ENCODE measurements around the gene RPL10.

DNA sequence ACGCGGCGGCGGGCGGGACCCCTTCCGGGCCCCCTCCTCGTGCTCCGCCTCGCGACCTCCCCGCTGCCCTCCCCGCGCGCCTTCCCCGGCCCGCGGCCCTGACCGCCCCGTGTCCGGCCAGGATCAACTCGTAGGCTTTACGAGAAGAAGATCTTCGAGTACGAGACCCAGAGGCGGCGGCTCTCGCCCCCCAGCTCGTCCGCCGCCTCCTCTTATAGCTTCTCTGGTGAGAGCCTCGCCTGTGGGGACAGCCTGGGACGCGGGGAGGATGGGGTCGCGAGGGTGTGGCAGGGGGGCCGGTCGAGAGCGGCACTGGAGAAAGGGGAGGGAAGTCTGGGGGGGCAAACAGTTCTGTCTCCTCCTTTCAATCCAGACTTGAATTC, 18.6 kb upstream of the RPL10 start:
- no peak for TF ChIP-seq CBFB (CRISPR knock-in tag; IDR thresholded peaks at IDR 0.05)
- TF ChIP-seq, protein P1, sequence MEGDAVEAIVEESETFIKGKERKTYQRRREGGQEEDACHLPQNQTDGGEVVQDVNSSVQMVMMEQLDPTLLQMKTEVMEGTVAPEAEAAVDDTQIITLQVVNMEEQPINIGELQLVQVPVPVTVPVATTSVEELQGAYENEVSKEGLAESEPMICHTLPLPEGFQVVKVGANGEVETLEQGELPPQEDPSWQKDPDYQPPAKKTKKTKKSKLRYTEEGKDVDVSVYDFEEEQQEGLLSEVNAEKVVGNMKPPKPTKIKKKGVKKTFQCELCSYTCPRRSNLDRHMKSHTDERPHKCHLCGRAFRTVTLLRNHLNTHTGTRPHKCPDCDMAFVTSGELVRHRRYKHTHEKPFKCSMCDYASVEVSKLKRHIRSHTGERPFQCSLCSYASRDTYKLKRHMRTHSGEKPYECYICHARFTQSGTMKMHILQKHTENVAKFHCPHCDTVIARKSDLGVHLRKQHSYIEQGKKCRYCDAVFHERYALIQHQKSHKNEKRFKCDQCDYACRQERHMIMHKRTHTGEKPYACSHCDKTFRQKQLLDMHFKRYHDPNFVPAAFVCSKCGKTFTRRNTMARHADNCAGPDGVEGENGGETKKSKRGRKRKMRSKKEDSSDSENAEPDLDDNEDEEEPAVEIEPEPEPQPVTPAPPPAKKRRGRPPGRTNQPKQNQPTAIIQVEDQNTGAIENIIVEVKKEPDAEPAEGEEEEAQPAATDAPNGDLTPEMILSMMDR (IDR thresholded peaks at IDR 0.05 in 2 of 3, conservative IDR thresholded peaks at IDR 0.05 in 1 of 3; ENCODE audit: insufficient read depth in 2 of 3, low read depth in 1 of 3, low read length in 3 of 3) = no peak
- no peak for TF ChIP-seq RAD21 (CRISPR knock-in tag; conservative IDR thresholded peaks at IDR 0.05 in 1 of 2, IDR thresholded peaks at IDR 0.05 in 1 of 2)
- TF ChIP-seq BRD4 (IDR thresholded peaks at IDR 0.05) = 0 out of 2 replicates have a peak, but pooled peaks have one; percentile 14
- TF ChIP-seq, protein P2, sequence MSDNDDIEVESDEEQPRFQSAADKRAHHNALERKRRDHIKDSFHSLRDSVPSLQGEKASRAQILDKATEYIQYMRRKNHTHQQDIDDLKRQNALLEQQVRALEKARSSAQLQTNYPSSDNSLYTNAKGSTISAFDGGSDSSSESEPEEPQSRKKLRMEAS (CRISPR knock-in tag; IDR thresholded peaks at IDR 0.05) = no peak

Measured in K562 (cell line).